DOHH2 (cell line): Measurements from ENCODE around the gene RCOR3.

ENCODE experiments used
- H3F3A ChIP-seq: fragments of 200-600 bp; sonication (generic), shearing (Covaris generic); 2 replicates; pipeline ENCODE4 v1.6.0; 2016; ENCODE audit warnings: antibody characterized with exemption, mild to moderate bottlenecking; ENCODE audit not compliant: control insufficient read depth, insufficient read depth
- H3K27ac ChIP-seq: fragments of 200-600 bp; sonication (generic); 2 replicates; pipeline ENCODE4 v1.5.1; 2014; ENCODE audit warnings: low read depth, mild to moderate bottlenecking, low read length, moderate library complexity
- H3K27me3 ChIP-seq: fragments of 200-600 bp; sonication (generic); 2 replicates; pipeline ENCODE4 v1.6.1; 2014; ENCODE audit warnings: mild to moderate bottlenecking, low read length, mixed read lengths; ENCODE audit not compliant: control insufficient read depth
- H3K36me3 ChIP-seq: fragments of 200-600 bp; sonication (generic); 2 replicates; pipeline ENCODE4 v1.6.1; 2014; ENCODE audit warnings: mild to moderate bottlenecking, low read length, moderate library complexity, mixed read lengths; ENCODE audit not compliant: control insufficient read depth
- H3K4me1 ChIP-seq: fragments of 200-600 bp; sonication (generic); 2 replicates; pipeline ENCODE4 v1.6.1; 2014; ENCODE audit warnings: mild to moderate bottlenecking, low read length, mixed read lengths; ENCODE audit not compliant: control insufficient read depth
- H3K4me2 ChIP-seq: fragments of 200-600 bp; sonication (generic); 2 replicates; pipeline ENCODE4 v1.6.0; 2014; ENCODE audit warnings: mild to moderate bottlenecking, low read length, moderate library complexity
- H3K4me3 ChIP-seq: fragments of 200-600 bp; sonication (generic); 2 replicates; pipeline ENCODE4 v1.5.1; 2014; ENCODE audit warnings: mild to moderate bottlenecking, low read length, mixed read lengths
- H3K79me2 ChIP-seq: fragments of 200-600 bp; sonication (generic); 2 replicates; pipeline ENCODE4 v1.6.1; 2014; ENCODE audit warnings: mild to moderate bottlenecking, low read length, mixed read lengths; ENCODE audit not compliant: control insufficient read depth
- H3K9me2 ChIP-seq: fragments of 200-600 bp; sonication (generic); replicated peaks from 2 replicates; pipeline ENCODE4 v1.6.1; 2014; ENCODE audit warnings: mild to moderate bottlenecking, low read length, mixed read lengths; ENCODE audit not compliant: control insufficient read depth
- H3K9me3 ChIP-seq: fragments of 200-600 bp; sonication (generic); 2 replicates; pipeline ENCODE4 v1.6.1; 2014; ENCODE audit warnings: antibody characterized with exemption, low read length, mixed read lengths; ENCODE audit not compliant: control insufficient read depth, insufficient read depth
- H4K20me1 ChIP-seq: fragments of 200-600 bp; sonication (generic); 2 replicates; pipeline ENCODE4 v1.6.0; 2014; ENCODE audit warnings: low read depth, mild to moderate bottlenecking, antibody characterized with exemption, low read length, moderate library complexity; ENCODE audit not compliant: control insufficient read depth, insufficient read depth
- CTCF ChIP-seq: fragments of 200-600 bp; sonication (generic); IDR thresholded peaks from one replicate; pipeline ENCODE4 v1.5.1; 2014; ENCODE audit warnings: antibody characterized with exemption, mild to moderate bottlenecking, low read depth, low read length; ENCODE audit not compliant: poor library complexity, severe bottlenecking
- EZH2phosphoT487 ChIP-seq: fragments of 200-600 bp; sonication (generic); IDR thresholded peaks from 2 replicates; pipeline ENCODE4 v1.6.1; 2017; ENCODE audit warnings: borderline replicate concordance, mild to moderate bottlenecking, antibody characterized with exemption, low read length, moderate library complexity, mixed read lengths

The RCOR3 gene

DNA sequence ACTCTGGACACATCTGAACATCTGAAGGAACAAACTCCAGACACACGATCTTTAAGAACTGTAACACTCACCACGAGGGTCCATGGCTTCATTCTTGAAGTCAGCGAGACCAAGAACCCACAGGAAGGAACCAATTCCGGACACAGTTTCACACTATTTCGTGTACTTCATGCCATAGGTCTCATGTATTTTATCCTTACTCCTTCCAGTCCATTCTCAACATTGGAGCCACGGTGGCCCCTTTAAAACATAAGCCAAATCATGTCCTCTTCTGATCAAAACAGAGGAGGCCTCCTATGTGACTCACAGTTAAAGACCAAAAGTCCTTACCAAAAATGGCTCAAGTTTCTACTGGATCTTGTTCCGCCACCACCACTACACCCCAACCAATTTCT, 29.8 kb upstream of the RCOR3 start:
- no peak for TF ChIP-seq CTCF
- no peak for TF ChIP-seq EZH2phosphoT487
- Histone ChIP-seq H3K79me2 (no peaks in the 10 kb centered on the region), H3K4me3 (no peak overlapping the region), H3K9me2 (no peaks in the 10 kb centered on the region), H3K4me1 (no peaks in the 10 kb centered on the region), H3K27me3 (no peaks in the 10 kb centered on the region), H3K9me3 (no peaks in the 10 kb centered on the region), H3F3A (no peaks in the 10 kb centered on the region), H3K4me2 (no peak overlapping the region), H3K27ac (no peak overlapping the region), H3K36me3 (no peaks in the 10 kb centered on the region), H4K20me1 (no peaks in the 10 kb centered on the region)

DNA sequence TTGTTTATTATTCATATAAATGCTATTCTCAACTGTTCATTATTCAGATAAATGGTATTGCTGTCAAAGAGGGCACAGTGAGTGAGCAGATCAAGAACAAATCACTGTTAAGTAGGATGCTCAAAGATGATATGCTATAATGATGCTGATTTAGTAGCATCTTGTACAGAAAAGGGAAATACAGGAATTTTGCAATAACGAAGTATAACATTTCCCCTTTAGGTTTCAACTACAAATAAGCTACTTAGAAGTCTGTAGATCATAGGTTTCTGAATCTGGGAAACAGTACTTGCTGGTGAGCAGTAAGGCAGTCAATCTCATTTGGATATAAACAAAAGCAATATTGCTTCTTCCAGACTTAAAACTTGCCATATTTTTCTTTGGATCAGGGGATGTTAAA, 27.3 kb upstream of the RCOR3 start:
- no peak overlapping the region for H3K27ac ChIP-seq
- H3K4me2 ChIP-seq = no peak overlapping the region
- H3K9me2 ChIP-seq = no peaks in the 10 kb centered on the region
- no peaks in the 10 kb centered on the region for H3K9me3 ChIP-seq
- H3K36me3 ChIP-seq = no peaks in the 10 kb centered on the region
- H3F3A ChIP-seq = no peaks in the 10 kb centered on the region
- no peaks in the 10 kb centered on the region for H3K79me2 ChIP-seq
- TF ChIP-seq EZH2phosphoT487 = no peak
- no peak for TF ChIP-seq CTCF
- no peaks in the 10 kb centered on the region for H3K4me1 ChIP-seq
- no peak overlapping the region for H3K4me3 ChIP-seq
- H4K20me1 ChIP-seq = no peaks in the 10 kb centered on the region
- H3K27me3 ChIP-seq = no peaks in the 10 kb centered on the region

GRCh38 chr1:211236633-211237320, 22.4 kb upstream of the RCOR3 start:
- Histone ChIP-seq H3F3A (no peaks in the 10 kb centered on the region), H3K4me1 (no peaks in the 10 kb centered on the region), H3K9me3 (no peaks in the 10 kb centered on the region), H3K36me3 (no peaks in the 10 kb centered on the region), H3K4me2 (no peak overlapping the region), H4K20me1 (no peaks in the 10 kb centered on the region), H3K4me3 (no peak overlapping the region), H3K27me3 (peaks cover 6% of the 10 kb centered on the region; the same call in 1 of the 2 replicates), H3K9me2 (no peaks in the 10 kb centered on the region), H3K27ac (no peak overlapping the region), H3K79me2 (no peaks in the 10 kb centered on the region)
- no peak for TF ChIP-seq CTCF
- TF ChIP-seq EZH2phosphoT487 = no peak
